Prostate gland (tissue), 2 donors: Measurements from ENCODE around the gene EHMT1.

Experiments used
- CTCF ChIP-seq, 4 experiments: fragments of 200-600 bp in 2 of 4; fragments of 450-650 bp in 2 of 4; sonication (generic) in 2 of 4; IDR thresholded peaks; 1 replicate in 3 of 4; 2 replicates in 1 of 4; pipeline ENCODE4 v1.5.1; 2016 to 2019; ENCODE audit warnings: antibody characterized with exemption in 4 of 4, mild to moderate bottlenecking in 2 of 4, moderate library complexity in 2 of 4
- POLR2A ChIP-seq: fragments of 450-650 bp; IDR thresholded peaks from one replicate; pipeline ENCODE4 v1.6.1; 2016; ENCODE audit warnings: antibody characterized with exemption, mild to moderate bottlenecking
- POLR2AphosphoS5 ChIP-seq: sonication (generic); formaldehyde crosslinking; IDR thresholded peaks from one replicate; pipeline ENCODE4 v1.6.1; 2017; ENCODE audit warnings: antibody characterized with exemption

- no peak for TF ChIP-seq CTCF (IDR thresholded peaks at IDR 0.05)
- TF ChIP-seq POLR2A, result no peak
- TF ChIP-seq POLR2AphosphoS5, result no peak
Measured at GRCh38 chr9:137612741-137613142, 6.1 kb upstream of the EHMT1 start.
